ENCODE results near the gene SPOCK1.

GRCh38 chr5:137245438-137245837 lies 253.7 kb downstream of the SPOCK1 start:
- no peak for TF ChIP-seq POLR2AphosphoS5 (IDR thresholded peaks at IDR 0.05)
- TF ChIP-seq EP300 (IDR thresholded peaks at IDR 0.05) = no peak

Data from stomach (tissue), 4 donors.